HCT116 (cell line): ENCODE results near the gene KHDC3L. TPM values are rescaled to one million over a fixed set of nuclear protein-coding genes. Genes with fewer than 3 reads are reported as not detected.
"Not testable (repeated sequence)": the region's sequence is repeated elsewhere in the genome, so short reads cannot be mapped to it uniquely, and the experiment has no call there.

ENCODE experiments used
- ATAC-seq: fragments of 200-7000 bp; cut with Tn5 transposase; 2 replicates; pipeline ENCODE4 v1.9.1; 2020; ENCODE audit warnings: mild to moderate bottlenecking, moderate library complexity
- BruUV-seq: library from RNA; stranded (reverse); fragments of 400-500 nt; replicated peaks from 2 replicates; lab custom pipeline; 2021; lab: Mats Ljungman, UMichigan
- CTCF ChIA-PET: fragments of 300-600 bp; sonication (Branson Sonifier 250); formaldehyde crosslinking; loops from one replicate; lab custom pipeline; 2021; ENCODE audit warnings: antibody characterized with exemption; lab: Charles Lee
- POLR2A ChIA-PET: fragments of 300-600, 350-600 bp; sonication (Branson Sonifier 250); formaldehyde crosslinking; loops from one replicate; lab custom pipeline; 2021; ENCODE audit warnings: antibody characterized with exemption; lab: Charles Lee
- RAD21 ChIA-PET, 2 experiments: fragments of 300-600 bp; sonication (Branson Sonifier 250); formaldehyde crosslinking; loops; one replicate each; lab custom pipeline; 2023; ENCODE audit warnings: low total read pairs in 2 of 2; ENCODE audit not compliant: uncharacterized antibody in 2 of 2, unreplicated experiment in 2 of 2, low non-redundant PET in 1 of 2; lab: Charles Lee
- DNase-seq: peaks from one replicate; pipeline ENCODE4 v3.0.0-alpha.2; 2010; ENCODE audit warnings: low read depth, low spot score
- H2AFZ ChIP-seq: fragments of 200-600 bp; shearing (Covaris generic), sonication (generic); 2 replicates; pipeline ENCODE4 v1.6.1; 2017; ENCODE audit warnings: low read depth, mixed run types, mixed read lengths, antibody characterized with exemption, low read length; ENCODE audit not compliant: poor library complexity, severe bottlenecking
- H3K27ac ChIP-seq: 2 replicates; pipeline ENCODE4 v1.5.1; 2012; ENCODE audit warnings: low read depth, low read length
- H3K27me3 ChIP-seq: fragments of 200-600 bp; sonication (generic); 2 replicates; pipeline ENCODE4 v1.6.1; 2016; ENCODE audit warnings: mixed run types, low read length, mixed read lengths; ENCODE audit not compliant: insufficient read depth
- H3K36me3 ChIP-seq, 2 experiments: fragments of 200-500 bp in 1 of 2; fragments of 200-600 bp in 1 of 2; sonication (Bioruptor generic) in 1 of 2; sonication (generic) in 1 of 2; 2 replicates each; pipeline versions ENCODE4 v1.5.1 to v1.6.1; 2014 to 2016; ENCODE audit warnings: low read length in 2 of 2, inconsistent platforms in 1 of 2, mixed read lengths in 1 of 2, mixed run types in 1 of 2; ENCODE audit not compliant: insufficient read depth in 2 of 2, control insufficient read depth in 1 of 2
- H3K4me1 ChIP-seq, 2 experiments: fragments of 200-600 bp in 1 of 2; sonication (generic) in 1 of 2; 2 replicates each; pipeline versions ENCODE4 v1.5.1 to v1.6.1; 2012 to 2017; ENCODE audit warnings: low read length in 2 of 2, inconsistent platforms in 1 of 2, mild to moderate bottlenecking in 1 of 2, mixed read lengths in 1 of 2, mixed run types in 1 of 2, moderate library complexity in 1 of 2; ENCODE audit not compliant: insufficient read depth in 2 of 2, control insufficient read depth in 1 of 2
- H3K4me2 ChIP-seq: fragments of 200-600 bp; sonication (generic); 2 replicates; pipeline ENCODE4 v1.6.1; 2017; ENCODE audit warnings: mixed run types, low read length, mixed read lengths
- H3K4me3 ChIP-seq, 2 experiments: fragments of 200-600 bp in 1 of 2; sonication (generic) in 1 of 2; replicated peaks in 1 of 2; 2 replicates each; pipeline ENCODE4 v1.5.1; 2011 to 2016; ENCODE audit warnings: low read length in 2 of 2, control low read depth in 1 of 2, low read depth in 1 of 2, mild to moderate bottlenecking in 1 of 2, mixed read lengths in 1 of 2, mixed run types in 1 of 2
- H3K79me2 ChIP-seq: fragments of 200-600 bp; sonication (generic); 2 replicates; pipeline ENCODE4 v1.6.1; 2017; ENCODE audit warnings: mild to moderate bottlenecking, mixed run types, low read length, moderate library complexity, mixed read lengths; ENCODE audit not compliant: insufficient read depth
- H3K9ac ChIP-seq: fragments of 200-600 bp; sonication (generic); 2 replicates; pipeline ENCODE4 v1.6.1; 2016; ENCODE audit warnings: low read length, mixed read lengths
- H3K9me2 ChIP-seq: fragments of 200-600 bp; sonication (generic), shearing (Covaris generic); 2 replicates; pipeline ENCODE4 v1.6.1; 2017; ENCODE audit warnings: mixed run types, mild to moderate bottlenecking, moderate library complexity; ENCODE audit not compliant: insufficient read depth
- H3K9me3 ChIP-seq, 2 experiments: fragments of 200-500 bp in 1 of 2; fragments of 200-600 bp in 1 of 2; sonication (Bioruptor generic) in 1 of 2; sonication (generic) in 1 of 2; 2 replicates each; pipeline ENCODE4 v1.6.1; 2014 to 2017; ENCODE audit warnings: low read length in 2 of 2, mixed read lengths in 2 of 2, inconsistent platforms in 1 of 2, low read depth in 1 of 2, mild to moderate bottlenecking in 1 of 2, mixed run types in 1 of 2, moderate library complexity in 1 of 2; ENCODE audit not compliant: control insufficient read depth in 1 of 2, insufficient read depth in 1 of 2
- H4K20me1 ChIP-seq: fragments of 200-600 bp; sonication (generic), shearing (Covaris generic); 2 replicates; pipeline ENCODE4 v1.6.1; 2017; ENCODE audit warnings: mixed run types, mild to moderate bottlenecking, moderate library complexity; ENCODE audit not compliant: insufficient read depth
- CEBPB ChIP-seq: IDR thresholded peaks from 2 replicates; pipeline ENCODE4 v1.6.1; 2012; ENCODE audit warnings: low read depth
- FOSL1 ChIP-seq: IDR thresholded peaks from 2 replicates; pipeline ENCODE4 v1.6.1; 2012; ENCODE audit warnings: low read depth
- JUND ChIP-seq: IDR thresholded peaks from 2 replicates; pipeline ENCODE4 v1.6.1; 2012
- TCF7L2 ChIP-seq: IDR thresholded peaks from 2 replicates; pipeline ENCODE4 v1.7.0; 2011; ENCODE audit warnings: borderline replicate concordance, inconsistent platforms; ENCODE audit not compliant: insufficient read depth, insufficient read length; ENCODE audit errors: extremely low read depth
- YY1 ChIP-seq: IDR thresholded peaks from 2 replicates; pipeline ENCODE4 v1.6.1; 2011; ENCODE audit warnings: low read length, low read depth, moderate library complexity, mild to moderate bottlenecking; ENCODE audit not compliant: insufficient replicate concordance; ENCODE audit errors: extremely low read depth
- intact Hi-C: fragments of 100-400 bp; cut with micrococcal nuclease; formaldehyde crosslinking; loops from 2 replicates; pipeline ENCODE4 v1.10.0; 2022
- total RNA-seq: library from RNA; stranded (reverse); gene quantifications from one replicate; pipeline ENCODE4 v1.2.1, GENCODE V29; 2021; ENCODE audit not compliant: unreplicated experiment
- TF ChIP-seq, protein P1 (sequence below), 3 experiments: fragments of 200-600 bp in 1 of 3; sonication (generic) in 1 of 3; IDR thresholded peaks in 2 of 3; conservative IDR thresholded peaks in 1 of 3; 2 replicates each; pipeline ENCODE4 v1.5.1; 2012 to 2017; ENCODE audit warnings: low read depth in 2 of 3, low read length in 2 of 3, antibody characterized with exemption in 1 of 3, borderline replicate concordance in 1 of 3, control low read depth in 1 of 3, mild to moderate bottlenecking in 1 of 3, mixed read lengths in 1 of 3, mixed run types in 1 of 3, moderate library complexity in 1 of 3; ENCODE audit not compliant: insufficient read depth in 1 of 3

KHDC3L gene
- total RNA-seq, 1 experiment from 2014 or later = not detected

DNA sequence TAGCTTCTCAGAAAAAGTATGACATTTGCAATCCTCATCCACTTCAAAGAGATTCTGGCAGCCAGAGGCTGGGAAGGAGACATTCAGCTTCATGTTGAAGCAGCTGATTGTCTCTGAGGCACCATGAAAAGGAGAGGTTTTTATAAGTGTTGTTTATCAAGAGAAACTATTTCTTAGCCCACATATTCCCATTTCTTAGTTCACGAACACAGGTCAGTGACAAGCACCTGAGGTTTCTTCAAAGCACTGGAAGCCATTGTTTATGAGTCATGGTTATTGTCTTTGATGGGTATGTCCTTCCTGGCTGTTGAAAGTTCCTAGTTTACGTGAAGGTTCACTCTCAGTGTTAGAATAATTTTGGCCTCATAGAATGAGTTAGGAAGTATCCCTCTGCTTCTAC, 29.2 kb downstream of the KHDC3L start:
- RAD21 ChIA-PET = no interaction called here
- POLR2A ChIA-PET = interaction anchor here (1.0 kb wide), 1 partner anchor 82 kb away, joined by 3 read pairs; no protein-coding TSS in a partner anchor
- Histone ChIP-seq H3K9ac (no peak overlapping the region), H4K20me1 (no peaks in the 10 kb centered on the region), H2AFZ (peak overlapping the region; percentile 93), H3K9me3 (no peaks in the 10 kb centered on the region), H3K4me1 (peaks cover 19 to 39% of the 10 kb centered on the region in 2 experiments), H3K36me3 (no peaks in the 10 kb centered on the region), H3K4me2 (peak overlapping the region; percentile 34), H3K9me2 (no peaks in the 10 kb centered on the region), H3K27ac (no peak overlapping the region), H3K4me3 (no peak overlapping the region), H3K79me2 (no peaks in the 10 kb centered on the region), H3K27me3 (no peaks in the 10 kb centered on the region)
- no TSS peak for BruUV-seq
- no peak for DNase-seq
- TF ChIP-seq, protein P1, sequence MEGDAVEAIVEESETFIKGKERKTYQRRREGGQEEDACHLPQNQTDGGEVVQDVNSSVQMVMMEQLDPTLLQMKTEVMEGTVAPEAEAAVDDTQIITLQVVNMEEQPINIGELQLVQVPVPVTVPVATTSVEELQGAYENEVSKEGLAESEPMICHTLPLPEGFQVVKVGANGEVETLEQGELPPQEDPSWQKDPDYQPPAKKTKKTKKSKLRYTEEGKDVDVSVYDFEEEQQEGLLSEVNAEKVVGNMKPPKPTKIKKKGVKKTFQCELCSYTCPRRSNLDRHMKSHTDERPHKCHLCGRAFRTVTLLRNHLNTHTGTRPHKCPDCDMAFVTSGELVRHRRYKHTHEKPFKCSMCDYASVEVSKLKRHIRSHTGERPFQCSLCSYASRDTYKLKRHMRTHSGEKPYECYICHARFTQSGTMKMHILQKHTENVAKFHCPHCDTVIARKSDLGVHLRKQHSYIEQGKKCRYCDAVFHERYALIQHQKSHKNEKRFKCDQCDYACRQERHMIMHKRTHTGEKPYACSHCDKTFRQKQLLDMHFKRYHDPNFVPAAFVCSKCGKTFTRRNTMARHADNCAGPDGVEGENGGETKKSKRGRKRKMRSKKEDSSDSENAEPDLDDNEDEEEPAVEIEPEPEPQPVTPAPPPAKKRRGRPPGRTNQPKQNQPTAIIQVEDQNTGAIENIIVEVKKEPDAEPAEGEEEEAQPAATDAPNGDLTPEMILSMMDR (IDR thresholded peaks at IDR 0.05 in 2 of 3, conservative IDR thresholded peaks at IDR 0.05 in 1 of 3; ENCODE audit: borderline replicate concordance in 1 of 3, insufficient read depth in 1 of 3, low read depth in 2 of 3, low read length in 2 of 3) = no peak
- TF ChIP-seq FOSL1 (0 out of 2 replicates have a peak, but pooled peaks have one; percentile 32), TCF7L2 (peak; percentile 72), YY1 (peak; percentile 39), JUND (0 out of 2 replicates have a peak, but pooled peaks have one; percentile 10)
- CTCF ChIA-PET = interaction anchor here (1.4 kb wide), 1 partner anchor 65 kb away, joined by 3 read pairs; no protein-coding TSS in a partner anchor
- ATAC-seq = no peak
- intact Hi-C loops = no loop called here

DNA sequence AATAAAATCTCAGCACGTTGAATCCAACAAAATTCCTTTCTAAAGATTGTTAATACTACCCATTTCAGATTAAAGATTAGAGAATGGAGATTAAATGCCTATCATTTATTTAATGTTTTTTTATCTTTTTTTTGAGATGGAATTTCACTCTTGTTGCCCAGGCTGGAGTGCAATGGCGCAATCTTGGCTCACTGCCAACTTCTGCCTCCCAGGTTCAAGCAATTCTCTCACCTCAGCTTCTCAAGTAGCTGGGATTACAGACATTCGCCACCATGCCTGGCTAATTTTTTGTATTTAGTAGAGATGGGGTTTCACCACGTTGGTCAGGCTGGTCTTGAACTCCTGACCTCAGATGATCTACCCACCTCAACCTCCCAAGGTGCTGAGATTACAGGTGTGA, 29.7 kb downstream of the KHDC3L start:
- H3K4me3 ChIP-seq, H3K9ac ChIP-seq, intact Hi-C loops, ATAC-seq, H3K9me3 ChIP-seq, H3K9me2 ChIP-seq, H3K27ac ChIP-seq, H3K27me3 ChIP-seq, CTCF ChIA-PET, DNase-seq, H3K36me3 ChIP-seq, H3K79me2 ChIP-seq, H4K20me1 ChIP-seq, BruUV-seq, RAD21 ChIA-PET: not testable (repeated sequence)
- 0 out of 2 replicates have a peak, but pooled peaks have one; percentile 13 for TF ChIP-seq CEBPB
- Histone ChIP-seq H2AFZ (peak overlapping the region; percentile 93), H3K4me2 (peak overlapping the region; percentile 34), H3K4me1 (peaks cover 19 to 39% of the 10 kb centered on the region in 2 experiments)
- POLR2A ChIA-PET = interaction anchor here (0.7 kb wide), 1 partner anchor 55 kb away, joined by 3 read pairs; no protein-coding TSS in a partner anchor
